Ovary (tissue), 3 donors: ENCODE results near the gene RRP15.

Source experiments
- CTCF ChIP-seq, 3 donors: fragments of 450-650 bp in 2 of 3; fragments of 200-600 bp in 1 of 3; IDR thresholded peaks; one replicate each; pipeline versions ENCODE4 v1.5.1 to v1.8.0; 2016 to 2022; ENCODE audit warnings: antibody characterized with exemption in 3 of 3, mild to moderate bottlenecking in 1 of 3
- POLR2A ChIP-seq: fragments of 450-650 bp; IDR thresholded peaks from one replicate; pipeline ENCODE4 v1.6.1; 2017; ENCODE audit warnings: antibody characterized with exemption, mild to moderate bottlenecking, moderate library complexity
- donor health status: DM: no; HTN: no; CAD: no.

- TF ChIP-seq POLR2A (no peak), CTCF (IDR thresholded peaks at IDR 0.05) (no peak)
Measured at GRCh38 chr1:218350035-218350525, 65.0 kb downstream of the RRP15 start.
